ENCODE measurements around the gene STH.
"Not testable (repeated sequence)": the region's sequence is repeated elsewhere in the genome, so short reads cannot be mapped to it uniquely, and the experiment has no call there.

The STH gene, protein sequence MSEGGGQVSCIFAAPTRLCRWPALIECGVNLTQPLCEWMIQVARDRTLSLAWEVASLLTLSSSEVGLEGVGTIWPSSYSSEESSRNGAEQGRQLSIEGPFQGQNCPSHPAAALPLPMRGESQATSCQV

DNA sequence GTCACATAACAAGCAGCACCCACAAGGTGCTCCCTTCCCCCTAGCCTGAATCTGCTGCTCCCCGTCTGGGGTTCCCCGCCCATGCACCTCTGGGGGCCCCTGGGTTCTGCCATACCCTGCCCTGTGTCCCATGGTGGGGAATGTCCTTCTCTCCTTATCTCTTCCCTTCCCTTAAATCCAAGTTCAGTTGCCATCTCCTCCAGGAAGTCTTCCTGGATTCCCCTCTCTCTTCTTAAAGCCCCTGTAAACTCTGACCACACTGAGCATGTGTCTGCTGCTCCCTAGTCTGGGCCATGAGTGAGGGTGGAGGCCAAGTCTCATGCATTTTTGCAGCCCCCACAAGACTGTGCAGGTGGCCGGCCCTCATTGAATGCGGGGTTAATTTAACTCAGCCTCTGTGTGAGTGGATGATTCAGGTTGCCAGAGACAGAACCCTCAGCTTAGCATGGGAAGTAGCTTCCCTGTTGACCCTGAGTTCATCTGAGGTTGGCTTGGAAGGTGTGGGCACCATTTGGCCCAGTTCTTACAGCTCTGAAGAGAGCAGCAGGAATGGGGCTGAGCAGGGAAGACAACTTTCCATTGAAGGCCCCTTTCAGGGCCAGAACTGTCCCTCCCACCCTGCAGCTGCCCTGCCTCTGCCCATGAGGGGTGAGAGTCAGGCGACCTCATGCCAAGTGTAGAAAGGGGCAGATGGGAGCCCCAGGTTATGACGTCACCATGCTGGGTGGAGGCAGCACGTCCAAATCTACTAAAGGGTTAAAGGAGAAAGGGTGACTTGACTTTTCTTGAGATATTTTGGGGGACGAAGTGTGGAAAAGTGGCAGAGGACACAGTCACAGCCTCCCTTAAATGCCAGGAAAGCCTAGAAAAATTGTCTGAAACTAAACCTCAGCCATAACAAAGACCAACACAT is at the start of gene STH:
Gene STH (plus strand): TSS at position 264 of the 913 bp plus-strand sequence. CDS start 30 bp downstream, at position 294.
- DNase-seq (ENCODE audit: low read depth in 2 of 2): no peak

DNA sequence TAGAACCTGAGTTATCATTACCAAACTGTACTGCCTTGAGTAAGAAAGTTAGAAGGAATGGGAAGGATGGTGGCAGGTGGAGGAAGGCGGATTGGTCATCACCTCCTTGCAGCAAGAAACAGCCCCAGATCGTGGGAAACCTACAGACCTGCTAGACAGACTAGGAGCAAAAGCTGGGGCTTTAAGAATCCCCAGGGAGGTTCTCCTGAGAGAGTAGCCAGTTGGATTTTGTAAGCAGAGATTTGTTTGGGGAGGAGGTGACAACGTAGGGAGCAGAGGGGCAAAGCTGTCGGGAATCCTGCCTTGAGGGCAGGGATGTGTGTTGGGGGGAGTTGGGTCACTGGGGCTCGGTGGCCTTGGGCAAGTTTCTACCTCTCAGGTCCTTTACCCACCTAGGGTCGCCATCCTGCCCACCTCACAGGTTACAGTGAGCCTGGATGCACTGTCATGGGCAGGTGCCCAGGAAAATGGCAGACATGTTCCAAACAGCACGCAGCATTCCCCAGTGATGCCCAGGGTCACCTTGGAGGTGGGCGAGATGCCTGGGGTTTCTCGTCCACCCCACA is 49.2 kb upstream of the STH start:
- DNase-seq (ENCODE audit: low read depth in 2 of 2): no peak

DNA sequence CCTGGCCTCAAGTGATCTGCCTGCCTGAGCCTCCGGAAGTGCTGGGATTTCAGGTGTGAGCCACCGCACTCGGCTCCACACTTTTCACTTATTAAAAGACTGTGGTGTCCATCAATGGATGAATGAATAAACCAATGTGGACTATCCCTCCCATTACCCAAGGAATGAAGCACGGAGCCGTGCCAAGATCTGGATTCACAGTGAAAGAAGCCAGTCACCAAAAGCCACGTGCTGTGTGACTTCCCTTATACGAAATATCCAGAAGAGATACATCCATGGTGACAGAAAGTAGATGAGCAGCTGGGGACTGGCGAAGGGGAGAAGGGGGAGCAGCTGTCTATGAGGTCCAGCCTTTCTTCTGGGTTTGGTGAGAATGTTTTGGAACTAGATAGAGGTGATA is 48.2 kb upstream of the STH start:
- no peak for DNase-seq (ENCODE audit: low read depth in 2 of 2)

DNA sequence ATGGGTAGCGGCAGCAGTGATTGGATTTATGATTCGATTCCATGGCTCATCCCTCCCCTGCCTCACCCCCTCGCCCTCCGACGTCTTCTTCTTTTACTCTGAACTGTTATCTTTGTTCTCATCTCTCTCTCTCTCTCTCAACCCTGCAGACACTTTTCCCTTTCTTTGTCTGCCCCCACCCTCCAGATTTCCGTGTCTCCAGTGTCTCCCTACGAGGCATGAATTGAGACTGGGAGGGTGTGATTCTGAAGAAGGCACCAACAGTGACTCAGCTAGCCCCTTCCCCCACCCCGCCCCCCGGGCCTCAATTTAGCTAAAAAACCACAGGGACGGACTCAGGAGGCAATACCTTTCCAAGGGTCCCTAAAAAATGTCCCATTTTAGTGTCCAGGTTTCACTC is 47.6 kb upstream of the STH start:
- DNase-seq (ENCODE audit: low read depth in 2 of 2): no peak

DNA sequence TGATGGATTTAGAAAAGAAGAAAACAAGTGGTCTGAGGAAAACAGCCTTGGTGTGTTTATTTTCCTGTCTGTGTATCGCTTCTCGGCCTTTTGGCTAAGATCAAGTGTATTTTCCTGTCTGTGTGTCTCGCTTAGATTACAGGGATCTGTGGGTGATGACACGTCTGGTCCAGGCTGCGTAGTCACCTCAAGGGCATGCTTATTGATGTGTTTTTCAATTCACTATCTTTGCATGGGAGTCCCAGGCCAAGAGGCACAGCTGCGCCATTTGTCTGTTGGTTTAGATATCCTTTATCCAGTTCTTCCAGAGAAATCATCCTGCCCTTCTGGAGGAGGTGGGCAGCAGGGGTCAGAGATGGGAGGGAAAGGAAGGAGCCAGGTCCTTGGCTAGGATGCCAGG is 47.1 kb upstream of the STH start:
- DNase-seq (ENCODE audit: low read depth in 2 of 2): no peak

DNA sequence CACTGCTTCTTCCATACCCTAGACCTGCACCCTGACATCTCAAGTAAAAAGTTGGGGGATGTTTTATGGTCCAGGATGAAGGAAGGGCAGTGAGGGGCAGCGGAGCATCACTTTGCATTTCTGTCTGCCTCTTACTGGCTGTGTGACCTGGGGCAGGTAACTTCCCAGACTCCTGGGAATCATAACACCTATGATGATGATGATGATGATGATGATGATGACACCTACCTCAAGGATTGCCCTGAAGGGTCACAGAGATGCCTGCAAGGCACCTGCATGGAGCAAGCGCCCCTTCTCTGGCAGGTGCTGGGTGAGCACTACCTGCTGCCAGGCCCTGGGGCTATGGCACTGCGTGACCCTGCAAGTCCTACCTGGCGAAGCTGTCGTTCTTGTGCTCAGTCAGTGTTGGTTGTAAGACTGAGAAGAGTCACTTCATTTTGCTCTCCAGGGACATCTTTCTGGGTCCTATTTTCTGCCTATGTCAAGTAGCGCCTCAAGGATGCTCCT is 46.2 kb upstream of the STH start:
- no peak for DNase-seq (ENCODE audit: low read depth in 2 of 2)

DNA sequence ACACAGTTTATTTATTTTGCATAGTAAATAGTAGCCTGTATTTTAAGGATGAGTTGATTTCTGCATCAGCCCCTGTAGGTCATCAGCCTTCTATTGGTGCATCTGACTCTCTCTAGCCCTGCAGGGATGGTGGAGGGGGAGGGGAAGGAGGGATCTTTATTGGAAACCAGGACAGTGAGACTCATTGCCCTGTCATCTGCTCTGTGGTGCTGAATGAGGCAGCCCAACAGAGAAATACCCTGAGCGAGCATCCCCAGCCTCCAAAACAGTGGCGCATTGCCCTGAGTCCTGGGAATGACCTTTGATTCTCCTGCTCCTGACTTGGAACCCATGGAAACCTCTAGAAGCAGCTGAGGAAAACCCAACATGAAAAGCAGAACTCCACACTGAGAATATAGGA is 45.5 kb upstream of the STH start:
- no peak for DNase-seq (ENCODE audit: low read depth in 2 of 2)

DNA sequence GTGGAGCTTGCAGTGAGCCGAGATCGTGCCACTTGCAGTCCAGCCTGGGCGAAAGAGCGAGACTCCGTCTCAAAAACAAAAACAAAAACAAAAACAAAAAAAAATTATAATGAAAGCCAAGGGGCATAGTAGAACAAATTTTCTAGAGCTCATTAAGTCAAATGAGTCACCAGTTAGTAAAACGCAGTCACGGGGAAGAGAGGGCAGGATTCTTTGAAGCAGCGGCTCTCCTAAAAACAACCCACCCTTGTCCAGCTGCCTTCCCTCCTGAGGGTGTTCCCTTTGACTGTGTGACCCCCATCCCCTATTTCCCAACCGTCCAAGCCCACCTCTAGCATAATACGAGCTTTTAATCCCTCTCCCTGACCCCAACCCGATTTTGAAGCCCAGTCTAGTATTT is 44.1 kb upstream of the STH start:
- no peak for DNase-seq (ENCODE audit: low read depth in 2 of 2)

DNA sequence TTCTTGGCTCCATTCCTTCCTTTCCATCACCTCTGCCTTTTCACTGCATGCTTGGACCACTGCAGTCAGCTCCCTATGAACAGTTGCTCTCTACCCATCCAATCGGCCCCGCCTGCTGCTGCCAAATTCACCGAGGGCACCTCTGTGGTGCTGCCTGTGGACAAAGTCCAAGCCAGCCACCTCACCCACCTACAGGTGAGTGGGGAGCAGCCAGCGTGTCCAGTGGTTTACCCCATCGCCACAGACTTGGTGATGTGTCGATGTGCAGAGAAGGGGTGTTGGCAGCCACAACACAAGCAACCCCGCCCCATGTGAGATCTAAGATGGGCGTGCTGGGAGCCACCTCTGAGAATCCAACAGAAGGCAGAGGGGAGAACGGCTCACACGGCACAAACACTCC is 43.7 kb upstream of the STH start:
- no peak for DNase-seq (ENCODE audit: low read depth in 2 of 2)

DNA sequence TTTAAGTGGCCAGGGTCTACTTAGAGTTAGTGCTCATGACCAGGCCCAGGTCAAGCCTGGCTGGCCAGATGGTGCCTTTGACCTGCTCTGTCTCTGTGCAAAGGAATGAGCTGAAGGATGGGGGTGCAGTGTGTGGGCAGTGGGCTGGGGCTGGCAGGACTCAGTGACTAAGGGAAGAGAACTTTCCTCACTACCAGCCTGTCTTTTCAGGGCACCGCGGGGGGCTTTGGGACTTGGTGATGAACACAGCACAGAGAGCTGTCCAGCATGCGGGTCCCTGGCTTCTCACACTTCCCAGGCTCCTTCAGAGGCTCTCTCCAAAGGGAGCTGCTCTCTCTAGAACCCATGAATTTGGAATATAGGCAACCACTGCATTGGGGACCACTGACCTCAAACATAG is 43.0 kb upstream of the STH start:
- no peak for DNase-seq (ENCODE audit: low read depth in 2 of 2)

DNA sequence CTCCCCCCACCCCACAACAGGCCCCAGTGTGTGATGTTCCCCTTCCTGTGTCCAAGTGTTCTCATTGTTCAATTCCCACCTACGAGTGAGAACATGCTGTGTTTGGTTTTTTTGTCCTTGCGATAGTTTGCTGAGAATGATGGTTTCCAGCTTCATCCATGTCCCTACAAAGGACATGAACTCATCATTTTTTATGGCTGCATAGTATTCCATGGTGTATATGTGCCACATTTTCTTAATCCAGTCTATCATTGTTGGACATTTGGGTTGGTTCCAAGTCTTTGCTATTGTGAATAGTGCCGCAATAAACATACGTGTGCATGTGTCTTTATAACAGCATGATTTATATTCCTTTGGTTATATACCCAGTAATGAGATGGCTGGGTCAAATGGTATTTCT is 42.3 kb upstream of the STH start:
- not testable (repeated sequence) for DNase-seq (ENCODE audit: low read depth in 2 of 2)

DNA sequence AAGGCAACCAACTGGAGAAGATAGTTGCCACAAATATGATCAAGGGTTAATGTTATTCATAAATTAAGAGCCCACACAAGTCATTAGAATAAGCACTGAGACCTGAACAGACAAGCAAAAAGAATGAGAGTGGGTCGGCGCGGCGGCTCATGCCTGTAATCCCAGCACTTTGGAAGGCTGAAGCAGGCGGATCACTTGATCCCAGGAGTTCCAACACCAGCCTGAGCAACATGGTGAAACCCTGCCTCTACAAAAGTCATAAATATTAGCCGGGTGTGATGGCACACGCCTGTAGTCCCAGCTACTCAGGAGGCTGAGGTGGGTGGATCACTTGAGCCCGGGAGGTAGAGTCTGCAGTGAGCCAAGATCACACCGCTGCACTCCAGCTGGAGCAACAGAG is 40.7 kb upstream of the STH start:
- DNase-seq (ENCODE audit: low read depth in 2 of 2): no peak

DNA sequence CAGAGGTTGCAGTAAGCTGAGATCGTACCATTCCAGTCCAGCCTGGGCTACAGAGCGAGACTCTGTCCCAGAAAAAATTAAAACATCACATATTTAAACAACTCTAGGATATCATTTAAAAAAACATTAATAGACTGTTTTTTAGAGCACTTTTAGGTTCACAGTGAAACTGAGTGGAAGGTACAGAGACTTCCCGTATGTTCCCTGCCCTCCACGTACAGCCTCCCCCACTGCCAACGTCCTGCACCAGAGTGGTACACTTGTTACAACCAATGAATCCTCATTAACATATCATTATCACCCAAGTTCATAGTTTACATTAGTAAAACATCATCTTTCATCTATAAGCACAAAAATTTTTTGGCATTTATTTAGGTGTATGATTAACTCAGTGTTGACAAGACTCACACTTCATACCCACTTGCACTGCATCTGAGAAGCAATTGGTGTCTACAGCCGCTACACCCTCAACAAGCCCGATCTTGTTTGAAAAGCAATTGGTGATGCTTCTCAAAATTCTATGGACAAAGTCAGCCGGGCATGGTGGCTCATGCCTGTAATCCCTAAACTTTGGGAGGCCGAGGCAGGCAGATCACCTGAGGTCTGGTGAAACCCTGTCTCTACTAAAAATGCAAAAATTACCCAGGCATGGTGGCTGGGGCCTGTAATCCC is 39.9 kb upstream of the STH start:
- DNase-seq (ENCODE audit: low read depth in 2 of 2): no peak

DNA sequence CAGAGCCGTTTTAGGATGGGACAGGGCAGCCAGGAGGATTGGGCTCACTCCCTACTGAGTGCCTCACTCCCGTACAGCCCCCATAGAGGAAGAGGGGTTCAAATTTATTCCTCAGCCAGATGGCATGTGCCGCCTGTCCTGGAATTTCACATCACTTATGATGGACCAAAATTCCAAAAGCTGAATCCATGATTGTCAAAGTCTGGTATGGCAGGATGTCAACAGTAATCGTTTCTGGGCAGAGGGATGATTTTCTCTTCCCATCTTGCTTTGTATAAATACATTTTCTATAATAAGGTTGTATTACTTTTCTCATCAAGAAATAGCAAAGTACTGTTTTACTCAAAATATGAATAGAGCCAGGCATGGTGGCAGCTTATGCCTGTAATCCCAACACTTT is 38.7 kb upstream of the STH start:
- DNase-seq (ENCODE audit: low read depth in 2 of 2): no peak

DNA sequence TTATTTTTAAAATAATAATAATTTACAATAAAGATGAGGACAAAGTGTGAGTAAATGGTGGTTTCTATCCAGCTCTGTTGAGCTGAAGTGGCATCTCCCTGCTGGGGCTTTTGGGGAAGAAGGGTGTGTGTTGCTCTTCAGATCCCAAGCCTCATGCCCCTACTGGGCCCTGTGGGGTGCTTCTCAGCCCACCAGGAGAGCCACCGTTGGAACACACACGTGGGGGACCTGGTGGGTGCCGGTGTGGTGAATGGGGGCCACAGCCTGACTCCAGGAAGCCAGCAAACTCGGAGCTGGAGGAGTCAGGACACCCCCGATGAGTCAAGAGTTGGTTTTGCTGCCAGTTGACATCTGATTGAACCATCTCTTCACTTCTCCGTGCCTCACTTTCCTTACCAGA is 37.8 kb upstream of the STH start:
- DNase-seq (ENCODE audit: low read depth in 2 of 2): no peak

DNA sequence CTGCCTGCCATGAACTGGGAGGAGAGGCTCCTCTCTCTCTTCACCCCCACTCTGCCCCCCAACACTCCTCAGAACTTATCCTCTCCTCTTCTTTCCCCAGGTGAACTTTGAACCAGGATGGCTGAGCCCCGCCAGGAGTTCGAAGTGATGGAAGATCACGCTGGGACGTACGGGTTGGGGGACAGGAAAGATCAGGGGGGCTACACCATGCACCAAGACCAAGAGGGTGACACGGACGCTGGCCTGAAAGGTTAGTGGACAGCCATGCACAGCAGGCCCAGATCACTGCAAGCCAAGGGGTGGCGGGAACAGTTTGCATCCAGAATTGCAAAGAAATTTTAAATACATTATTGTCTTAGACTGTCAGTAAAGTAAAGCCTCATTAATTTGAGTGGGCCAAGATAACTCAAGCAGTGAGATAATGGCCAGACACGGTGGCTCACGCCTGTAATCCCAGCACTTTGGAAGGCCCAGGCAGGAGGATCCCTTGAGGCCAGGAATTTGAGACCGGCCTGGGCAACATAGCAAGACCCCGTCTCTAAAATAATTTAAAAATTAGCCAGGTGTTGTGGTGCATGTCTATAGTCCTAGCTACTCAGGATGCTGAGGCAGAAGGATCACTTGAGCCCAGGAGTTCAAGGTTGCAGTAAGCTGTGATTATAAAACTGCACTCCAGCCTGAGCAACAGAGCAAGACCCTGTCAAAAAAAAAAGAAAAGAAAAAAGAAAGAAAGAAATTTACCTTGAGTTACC is 36.7 kb upstream of the STH start:
- DNase-seq (ENCODE audit: low read depth in 2 of 2): no peak

DNA sequence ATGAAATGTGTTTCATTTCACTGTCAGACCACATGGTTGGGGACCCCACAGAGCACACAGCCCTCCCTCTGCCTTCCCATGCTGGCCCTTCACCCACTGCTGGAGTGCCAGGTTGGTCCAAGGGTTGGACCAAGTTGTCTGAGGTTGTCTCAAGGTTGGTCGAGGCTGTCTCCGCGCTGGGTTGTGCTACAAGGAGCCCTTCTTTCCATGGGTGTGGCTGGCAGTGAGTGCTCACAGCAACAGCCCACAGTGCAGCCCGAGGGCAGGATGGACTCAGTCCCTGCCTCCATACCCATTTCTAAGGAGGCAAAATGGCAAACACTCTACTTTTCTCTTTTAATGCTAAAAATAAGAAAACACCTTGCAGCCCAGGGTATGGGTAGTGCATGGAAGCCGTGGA is 35.8 kb upstream of the STH start:
- no peak for DNase-seq (ENCODE audit: low read depth in 2 of 2)

DNA sequence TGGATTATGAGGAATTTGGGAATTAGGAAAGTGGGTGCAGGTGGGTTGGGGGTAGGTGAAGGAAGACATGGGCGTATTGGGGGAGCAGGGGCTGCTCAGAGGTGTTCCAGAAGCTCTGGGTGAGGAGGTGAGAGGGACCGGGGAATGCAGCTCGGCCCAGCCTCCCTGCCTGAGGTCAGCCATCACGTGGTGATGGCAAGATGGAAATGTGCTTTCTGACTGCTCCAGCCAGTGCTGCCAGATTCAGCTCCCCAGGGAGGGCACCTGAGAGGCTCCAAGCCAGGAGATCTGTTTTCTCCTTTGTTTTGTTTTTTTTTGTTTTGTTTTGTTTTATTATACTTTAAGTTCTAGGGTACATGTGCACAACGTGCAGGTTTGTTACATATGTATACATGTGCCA is 35.2 kb upstream of the STH start:
- no peak for DNase-seq (ENCODE audit: low read depth in 2 of 2)

DNA sequence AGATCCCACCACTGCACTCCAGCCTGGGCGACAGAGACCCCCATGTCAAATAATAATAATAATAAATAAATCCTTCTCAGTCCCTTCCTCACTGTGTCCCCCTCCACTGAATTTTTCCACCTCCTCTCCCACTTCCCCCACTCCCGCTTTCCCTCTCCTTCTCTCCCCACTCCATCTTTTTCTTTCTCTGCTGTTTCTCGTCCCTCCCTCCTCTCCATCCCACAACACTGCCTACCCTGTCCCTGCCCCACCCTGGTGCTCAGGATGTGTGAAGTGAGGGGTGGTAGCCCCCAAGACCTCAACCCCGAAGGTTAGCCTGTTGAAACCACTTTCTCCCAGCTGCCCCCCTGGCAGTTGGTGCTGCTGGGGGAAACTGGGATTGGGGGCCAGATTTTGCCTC is 34.4 kb upstream of the STH start:
- no peak for DNase-seq (ENCODE audit: low read depth in 2 of 2)

DNA sequence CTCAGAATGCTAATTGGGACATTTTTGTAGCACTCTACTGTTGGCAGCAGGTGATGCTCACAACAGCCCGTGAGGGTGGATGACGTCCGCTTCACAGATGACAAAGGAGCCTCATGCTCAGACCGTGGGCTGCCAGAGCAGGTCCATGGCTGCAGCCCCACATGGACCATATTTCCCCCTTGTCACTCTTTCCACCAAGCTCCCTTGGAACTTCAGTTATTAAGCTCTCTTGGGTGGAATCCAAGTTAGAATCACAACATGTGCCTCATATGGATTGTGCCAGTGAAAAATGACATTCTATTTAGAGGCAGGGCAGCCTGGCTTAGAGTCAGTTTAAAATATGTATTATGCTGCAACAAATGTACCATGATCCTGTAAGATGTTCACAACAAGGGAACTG is 33.2 kb upstream of the STH start:
- no peak for DNase-seq (ENCODE audit: low read depth in 2 of 2)

DNA sequence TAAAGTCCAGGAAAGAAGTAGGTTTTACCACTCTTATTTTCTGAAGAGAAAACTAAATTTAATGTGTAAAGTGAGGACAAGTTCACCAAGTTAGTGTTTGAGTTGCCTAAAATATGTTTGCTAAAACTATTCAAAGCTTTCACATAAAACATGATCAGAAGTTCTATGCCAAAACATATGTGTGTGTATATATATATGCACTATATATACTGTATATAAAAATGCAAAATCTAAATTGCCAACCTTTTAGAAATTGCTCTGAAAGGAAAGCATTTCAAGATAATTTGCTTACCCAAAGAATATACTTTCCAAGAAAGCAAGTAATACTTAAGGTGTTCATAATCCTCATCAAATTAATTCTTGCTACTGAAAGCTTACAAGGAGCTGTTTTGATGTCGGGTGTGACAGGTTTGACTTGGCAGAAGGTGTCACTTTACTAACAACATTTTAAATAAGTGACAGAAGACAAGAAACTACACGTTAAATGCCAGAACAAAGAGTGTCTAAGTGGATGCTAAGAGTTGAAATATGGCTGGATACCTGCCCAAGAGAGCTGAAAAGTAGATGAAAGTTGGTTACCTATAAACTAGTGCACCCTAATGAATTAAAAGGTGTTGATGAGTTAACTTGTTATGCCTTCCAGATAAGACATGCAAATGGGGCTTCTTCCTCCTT is 32.3 kb upstream of the STH start:
- DNase-seq (ENCODE audit: low read depth in 2 of 2): no peak
